ENCODE data around the gene NCAM1. TPM values are rescaled to one million over a fixed set of nuclear protein-coding genes. Genes with fewer than 3 reads are reported as not detected.
A peak's percentile ranks its signal among the peaks of the same experiment; 100 is the strongest.

NCAM1 gene
- total and polyA plus RNA-seq, 2 of the 13 experiments (the other 11 are each of a cell fraction or from before 2014, with no cell fraction given), result 0.05 TPM; not detected in 1

GRCh38 chr11:113314389-113315301 is 353.4 kb downstream of the NCAM1 start, which contains the start of gene TTC12 (continued):
- TF ChIP-seq NR2C2 (CRISPR knock-in tag; IDR thresholded peaks at IDR 0.05; ENCODE audit: borderline replicate concordance), result peak; percentile 96
- no peak for TF ChIP-seq ZNF264 (CRISPR knock-in tag; IDR thresholded peaks at IDR 0.05)
- no peak for TF ChIP-seq ZBTB43 (CRISPR knock-in tag; conservative IDR thresholded peaks at IDR 0.05)
- TF ChIP-seq ZNF557 (CRISPR knock-in tag; IDR thresholded peaks at IDR 0.05), result no peak
- no peak for TF ChIP-seq HNF1B (CRISPR knock-in tag; IDR thresholded peaks at IDR 0.05)
- no peak for TF ChIP-seq ZNF205 (CRISPR knock-in tag; IDR thresholded peaks at IDR 0.05)
- TF ChIP-seq HNRNPLL (IDR thresholded peaks at IDR 0.05; ENCODE audit: low read depth, low read length, poor library complexity, severe bottlenecking), result peak; percentile 99
- no peak for TF ChIP-seq NFE2 (CRISPR knock-in tag; IDR thresholded peaks at IDR 0.05)
- 0 out of 2 replicates have a peak, but pooled peaks have one; percentile 40 for TF ChIP-seq ZNF792 (CRISPR knock-in tag; IDR thresholded peaks at IDR 0.05)
- TF ChIP-seq ZBTB40 (IDR thresholded peaks at IDR 0.05), result no peak
- peak; percentile 69 for TF ChIP-seq ZBTB40 (CRISPR knock-in tag; IDR thresholded peaks at IDR 0.05)
- TF ChIP-seq RFXAP (CRISPR knock-in tag; IDR thresholded peaks at IDR 0.05; ENCODE audit: borderline replicate concordance), result no peak
- TF ChIP-seq CHCHD3 (CRISPR knock-in tag; IDR thresholded peaks at IDR 0.05), result 0 out of 2 replicates have a peak, but pooled peaks have one; percentile 28
- TF ChIP-seq ZNF18 (CRISPR knock-in tag; IDR thresholded peaks at IDR 0.05; ENCODE audit: insufficient replicate concordance), result no peak
